H1 (cell line): ENCODE measurements around the gene CCDC136. TPM values are rescaled to one million over a fixed set of nuclear protein-coding genes. Genes with fewer than 3 reads are reported as not detected.

Experiments used
- CTCF ChIA-PET: fragments of 300-600 bp; sonication (Branson Sonifier 250); formaldehyde crosslinking; loops from one replicate; lab custom pipeline; 2021; ENCODE audit not compliant: partially characterized antibody; lab: Charles Lee
- POLR2A ChIA-PET: fragments of 300-600 bp; sonication (Branson Sonifier 250); formaldehyde crosslinking; loops from one replicate; lab custom pipeline; 2021; ENCODE audit warnings: inconsistent platforms; ENCODE audit not compliant: partially characterized antibody; lab: Charles Lee
- DNase-seq, 2 experiments: peaks; one replicate each; pipeline versions ENCODE4 v3.0.0 to v3.0.0-alpha.2; 2010 to 2022; ENCODE audit warnings: low spot score in 2 of 2, low read depth in 1 of 2, mixed read lengths in 1 of 2
- FAIRE-seq: peaks from 2 replicates; lab custom pipeline; 2011; peaks lifted over from hg19 to GRCh38; lab: Jason Lieb, UNC
- H2AFZ ChIP-seq: 2 replicates; pipeline ENCODE4 v1.8.1; 2012; ENCODE audit warnings: low read length, inconsistent platforms
- H2AK5ac ChIP-seq: 2 replicates; pipeline ENCODE4 v1.6.1; 2013; ENCODE audit warnings: low read depth, low read length
- H2BK120ac ChIP-seq: replicated peaks from 2 replicates; pipeline ENCODE3; 2013; ENCODE audit warnings: low read depth, low read length, inconsistent platforms
- H2BK12ac ChIP-seq: 2 replicates; pipeline ENCODE4 v1.6.1; 2013; ENCODE audit warnings: low read depth, low read length
- H2BK15ac ChIP-seq: 2 replicates; pipeline ENCODE4 v1.6.1; 2013; ENCODE audit warnings: low read length
- H2BK20ac ChIP-seq: 2 replicates; pipeline ENCODE4 v1.6.1; 2013; ENCODE audit warnings: low read length
- H2BK5ac ChIP-seq: 2 replicates; pipeline ENCODE4 v1.6.1; 2013; ENCODE audit warnings: low read depth, low read length
- H3K14ac ChIP-seq: 2 replicates; pipeline ENCODE4 v1.6.1; 2013; ENCODE audit warnings: inconsistent platforms; ENCODE audit not compliant: insufficient read length
- H3K18ac ChIP-seq: 2 replicates; pipeline ENCODE4 v1.6.1; 2013; ENCODE audit warnings: low read length; ENCODE audit errors: extremely low read depth
- H3K23ac ChIP-seq: 2 replicates; pipeline ENCODE4 v1.6.1; 2013; ENCODE audit warnings: inconsistent platforms; ENCODE audit not compliant: insufficient read length
- H3K23me2 ChIP-seq: 2 replicates; pipeline ENCODE4 v1.6.1; 2013; ENCODE audit warnings: low read depth, low read length
- H3K27ac ChIP-seq: 2 replicates; pipeline ENCODE4 v1.6.1; 2011; ENCODE audit warnings: low read depth, low read length, inconsistent platforms
- H3K27me3 ChIP-seq, 4 experiments: replicated peaks in 1 of 4; 1 replicate in 1 of 4; 2 replicates in 3 of 4; pipeline versions ENCODE4 v1.6.1 to v1.8.1; 2011 to 2013; ENCODE audit warnings: low read length in 3 of 4, mild to moderate bottlenecking in 3 of 4, inconsistent platforms in 2 of 4, mixed read lengths in 2 of 4, moderate library complexity in 1 of 4; ENCODE audit not compliant: control insufficient read depth in 3 of 4, insufficient read depth in 3 of 4; ENCODE audit errors: extremely low read depth in 1 of 4
- H3K36me3 ChIP-seq, 4 experiments: 2 replicates each; pipeline versions ENCODE4 v1.6.1 to v1.8.1; 2011 to 2013; ENCODE audit warnings: mild to moderate bottlenecking in 4 of 4, low read length in 3 of 4, moderate library complexity in 2 of 4, control low read depth in 1 of 4, inconsistent platforms in 1 of 4; ENCODE audit not compliant: insufficient read depth in 4 of 4, control insufficient read depth in 2 of 4
- H3K4ac ChIP-seq: replicated peaks from 2 replicates; pipeline ENCODE3; 2013; ENCODE audit warnings: low read length, low read depth, mixed read lengths, inconsistent platforms; ENCODE audit not compliant: insufficient read length
- H3K4me1 ChIP-seq, 4 experiments: replicated peaks in 1 of 4; 1 replicate in 1 of 4; 2 replicates in 3 of 4; pipeline versions ENCODE4 v1.6.1 to v1.8.1; 2011 to 2013; ENCODE audit warnings: low read length in 3 of 4, inconsistent platforms in 2 of 4, mixed read lengths in 1 of 4; ENCODE audit not compliant: insufficient read depth in 4 of 4, control insufficient read depth in 3 of 4
- H3K4me2 ChIP-seq, 2 experiments: 2 replicates each; pipeline versions ENCODE4 v1.6.1 to v1.8.1; 2011 to 2013; ENCODE audit warnings: low read depth in 2 of 2, low read length in 2 of 2, control low read depth in 1 of 2, inconsistent platforms in 1 of 2, mild to moderate bottlenecking in 1 of 2; ENCODE audit not compliant: insufficient read depth in 1 of 2
- H3K4me3 ChIP-seq, 4 experiments: fragments of 200-600, 300-600 bp in 1 of 4; sonication (generic), shearing (Covaris generic), sonication (Bioruptor Twin) in 1 of 4; 2 replicates each; pipeline versions ENCODE4 v1.5.1 to v1.8.1; 2011 to 2016; ENCODE audit warnings: low read length in 4 of 4, low read depth in 3 of 4, control low read depth in 2 of 4, inconsistent platforms in 2 of 4, mild to moderate bottlenecking in 2 of 4, mixed read lengths in 1 of 4, moderate library complexity in 1 of 4; ENCODE audit not compliant: insufficient read depth in 2 of 4; ENCODE audit errors: extremely low read depth in 1 of 4
- H3K56ac ChIP-seq: replicated peaks from 2 replicates; pipeline ENCODE3; 2013; ENCODE audit warnings: low read depth, mild to moderate bottlenecking, mixed read lengths, low read length, inconsistent platforms; ENCODE audit not compliant: insufficient read length
- H3K79me1 ChIP-seq: 2 replicates; pipeline ENCODE4 v1.6.1; 2013; ENCODE audit warnings: low read depth, low read length, control low read depth
- H3K79me2 ChIP-seq, 2 experiments: 2 replicates each; pipeline versions ENCODE4 v1.6.1 to v1.8.1; 2012 to 2013; ENCODE audit warnings: low read length in 2 of 2, mild to moderate bottlenecking in 2 of 2, inconsistent platforms in 1 of 2; ENCODE audit not compliant: insufficient read depth in 2 of 2, control insufficient read depth in 1 of 2
- H3K9ac ChIP-seq, 4 experiments: replicated peaks in 1 of 4; 1 replicate in 1 of 4; 2 replicates in 3 of 4; pipeline versions ENCODE4 v1.6.1 to v1.8.1; 2011 to 2013; ENCODE audit warnings: low read depth in 3 of 4, low read length in 3 of 4, control low read depth in 2 of 4, mild to moderate bottlenecking in 2 of 4, moderate library complexity in 2 of 4, inconsistent platforms in 1 of 4; ENCODE audit errors: extremely low read depth in 1 of 4
- H3K9me3 ChIP-seq, 2 experiments: 2 replicates each; pipeline versions ENCODE4 v1.6.1 to v1.8.1; 2012 to 2013; ENCODE audit warnings: mild to moderate bottlenecking in 2 of 2, moderate library complexity in 2 of 2, control low read depth in 1 of 2, inconsistent platforms in 1 of 2, low read depth in 1 of 2, low read length in 1 of 2, mixed read lengths in 1 of 2; ENCODE audit not compliant: insufficient read depth in 2 of 2
- H4K20me1 ChIP-seq, 2 experiments: replicated peaks in 1 of 2; 2 replicates each; pipeline versions ENCODE3 to v1.8.1; 2011 to 2013; ENCODE audit warnings: inconsistent platforms in 2 of 2, low read length in 2 of 2, mild to moderate bottlenecking in 1 of 2; ENCODE audit not compliant: insufficient read depth in 2 of 2, control insufficient read depth in 1 of 2
- H4K5ac ChIP-seq: 2 replicates; pipeline ENCODE4 v1.6.1; 2013; ENCODE audit warnings: low read length, low read depth, mixed read lengths, inconsistent platforms; ENCODE audit not compliant: insufficient read length
- H4K8ac ChIP-seq: 2 replicates; pipeline ENCODE4 v1.8.0; 2013; ENCODE audit warnings: mild to moderate bottlenecking, moderate library complexity, low read length, inconsistent platforms; ENCODE audit not compliant: insufficient read depth; ENCODE audit errors: extremely low read depth
- H4K91ac ChIP-seq: replicated peaks from 2 replicates; pipeline ENCODE3; 2013; ENCODE audit warnings: low read length, mixed read lengths, inconsistent platforms; ENCODE audit not compliant: insufficient read length
- CBX5 ChIP-seq: fragments of 300-800, 300-1000 bp; sonication (generic); IDR thresholded peaks from 2 replicates; pipeline ENCODE4 v1.7.1; 2016; ENCODE audit warnings: antibody characterized with exemption, low read length, low read depth
- PHF8 ChIP-seq: fragments of 200-600 bp; sonication (generic); conservative IDR thresholded peaks from 2 replicates; pipeline ENCODE4 v1.7.1; 2012; ENCODE audit warnings: low read depth, mild to moderate bottlenecking, inconsistent platforms, low read length, moderate library complexity
- RAD21 ChIP-seq, 2 experiments: IDR thresholded peaks in 1 of 2; conservative IDR thresholded peaks in 1 of 2; 2 replicates each; pipeline ENCODE4 v1.6.1; 2011; ENCODE audit warnings: low read depth in 2 of 2, low read length in 2 of 2, improper control_type of control experiment in 1 of 2, inconsistent platforms in 1 of 2, mild to moderate bottlenecking in 1 of 2, moderate library complexity in 1 of 2
- WGBS, 2 experiments: shearing (Covaris generic) in 1 of 2; methylation state at CpG; one replicate each; pipeline versions ENCODE4 v1.1.6 to v1.1.7; 2013 to 2015; ENCODE audit warnings: low lambda C conversion rate in 2 of 2, mixed read lengths in 2 of 2, inconsistent platforms in 1 of 2, low coverage in 1 of 2, missing lambda C conversion rate in 1 of 2; ENCODE audit not compliant: insufficient replicate concordance in 2 of 2, insufficient coverage in 1 of 2, insufficient read length in 1 of 2; ENCODE audit errors: extremely low coverage in 1 of 2, missing lambda C conversion rate in 1 of 2; 5-methylcytosine and 5-hydroxymethylcytosine counted together
- polyA plus RNA-seq, 7 experiments: library from polyadenylated mRNA; depleted of rRNA in 3 of 7; stranded (reverse) in 5 of 7; unstranded in 2 of 7; fragments of >200 nt in 5 of 7; fragments of 200-250 nt in 2 of 7; gene quantifications; 1 replicate in 5 of 7; 2 replicates in 1 of 7; 4 replicates in 1 of 7; pipeline versions ENCODE4 v1.2.1 to v1.2.3, GENCODE V29; 2011 to 2013; ENCODE audit warnings: missing spikeins in 2 of 7, mixed read lengths in 2 of 7
- total RNA-seq: library from RNA; stranded (reverse); fragmentation: NEBNext Ultra II Directional; extraction: Animal tissue kit (Norgen Biotek cat#: 25700); gene quantifications from 2 replicates; pipeline ENCODE4 v1.2.1, GENCODE V29; 2021

Gene CCDC136
- total and polyA plus RNA-seq, 2 of the 8 experiments (the other 6 are each of a cell fraction or from before 2014, with no cell fraction given), result 35.6 to 47.7 TPM

DNA sequence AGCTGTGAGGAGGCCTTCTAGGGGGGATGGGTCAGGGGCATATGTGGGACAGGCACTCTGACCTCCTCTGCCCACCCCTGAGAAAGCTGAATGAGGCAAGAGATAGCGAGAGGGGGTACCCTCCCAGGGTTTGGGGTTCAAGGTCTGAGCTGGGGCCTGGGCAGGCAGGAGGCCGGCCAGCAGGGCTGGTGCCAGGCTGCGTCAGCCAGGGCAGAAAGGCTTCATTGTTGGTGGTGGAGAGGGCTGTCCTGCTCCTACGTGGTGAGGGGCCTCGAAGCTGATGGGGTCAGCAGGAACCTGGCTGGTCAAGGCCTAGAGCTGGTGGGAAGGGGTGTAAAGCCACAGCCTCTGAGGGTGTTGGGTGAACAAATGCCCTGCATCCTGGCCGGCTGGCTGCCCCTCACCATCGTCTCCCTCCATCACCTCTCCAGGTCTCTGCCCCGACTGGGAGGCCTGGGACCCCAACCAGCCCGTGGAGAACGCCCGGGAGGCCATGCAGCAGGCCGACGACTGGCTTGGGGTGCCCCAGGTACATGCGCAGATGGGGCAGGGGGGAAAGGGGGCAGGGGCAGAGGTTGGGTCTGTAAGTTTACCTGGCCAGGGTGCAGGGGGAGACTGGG lies 45.1 kb downstream of the CCDC136 start:
- H3K56ac ChIP-seq, result no peak overlapping the region
- H2BK120ac ChIP-seq, result no peak overlapping the region
- no peak overlapping the region for H2BK12ac ChIP-seq
- H2BK5ac ChIP-seq, result no peak overlapping the region
- H3K4ac ChIP-seq, result no peak overlapping the region
- H3K23ac ChIP-seq, result no peak overlapping the region
- H3K27ac ChIP-seq, result no peak overlapping the region
- no peak overlapping the region for H4K8ac ChIP-seq
- peaks cover 0 to 31% (median 19%) of the 10 kb centered on the region in 4 experiments; a peak in 6 of 7 replicates for H3K4me1 ChIP-seq
- H3K9ac ChIP-seq, result no peak overlapping the region
- no peak for FAIRE-seq
- no peak overlapping the region for H2BK15ac ChIP-seq
- no peak overlapping the region for H3K4me3 ChIP-seq
- 0 out of 2 replicates have a peak overlapping the region, but pooled peaks have one; percentile 18 for H2BK20ac ChIP-seq
- H4K20me1 ChIP-seq, result no peaks in the 10 kb centered on the region
- no peak overlapping the region for H4K91ac ChIP-seq
- TF ChIP-seq PHF8, result no peak
- no peak for TF ChIP-seq RAD21 (IDR thresholded peaks at IDR 0.05 in 1 of 2, conservative IDR thresholded peaks at IDR 0.05 in 1 of 2; ENCODE audit: low read depth in 2 of 2, low read length in 2 of 2)
- no peak for TF ChIP-seq CBX5
- TF ChIP-seq, all 59 proteins: peak for 0
- no peaks in the 10 kb centered on the region for H3K9me3 ChIP-seq
- no peaks in the 10 kb centered on the region for H3K79me1 ChIP-seq
- H3K18ac ChIP-seq, result no peak overlapping the region
- no peak for DNase-seq
- no peak overlapping the region for H3K4me2 ChIP-seq
- WGBS, 2 experiments, result 84% methylated on average over 8 of the region's 14 CpGs; no CpG with 5 or more reads in 1 of the 2 experiments
- no peaks in the 10 kb centered on the region for H3K36me3 ChIP-seq
- no peak overlapping the region for H4K5ac ChIP-seq
- no peaks in the 10 kb centered on the region for H3K79me2 ChIP-seq
- CTCF ChIA-PET, result interaction anchor here (1.0 to 7.6 kb wide), 9 partner anchors 8 to 255 kb away, joined by 3 to 71 read pairs (median 6); no protein-coding TSS in a partner anchor
- peaks cover 0 to under 1% (median under 1%) of the 10 kb centered on the region in 4 experiments; a peak in 3 of 7 replicates for H3K27me3 ChIP-seq
- no peak overlapping the region for H2AFZ ChIP-seq
- H2AK5ac ChIP-seq, result no peak overlapping the region
- H3K23me2 ChIP-seq, result peaks cover 9% of the 10 kb centered on the region; the same call in 1 of the 2 replicates
- POLR2A ChIA-PET, result interaction anchor here (1.5 kb wide), 1 partner anchor 70 kb away, joined by 4 read pairs; no protein-coding TSS in a partner anchor
- H3K14ac ChIP-seq, result no peak overlapping the region
